ENCODE results near the gene HPGD.

DNA sequence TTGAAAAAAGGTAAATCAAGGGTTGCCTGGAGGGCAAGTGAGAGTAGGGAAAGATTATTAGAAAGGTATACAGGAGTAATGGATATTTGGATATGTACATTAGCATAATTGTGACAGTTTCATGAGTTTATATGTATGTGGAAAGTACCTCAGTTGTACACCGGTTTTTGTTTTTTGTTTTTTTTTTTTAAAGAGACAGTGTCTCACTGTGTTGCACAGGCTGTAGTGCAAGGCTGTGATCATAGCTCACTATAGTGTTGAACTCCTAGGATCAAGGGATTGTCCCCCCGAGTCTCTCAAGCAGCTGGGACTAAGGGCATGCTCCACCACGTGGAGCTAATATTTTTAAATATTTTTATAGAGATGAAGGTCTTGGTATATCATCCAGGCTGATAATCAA, 15.3 kb upstream of the HPGD start:
- TF ChIP-seq, protein P1, sequence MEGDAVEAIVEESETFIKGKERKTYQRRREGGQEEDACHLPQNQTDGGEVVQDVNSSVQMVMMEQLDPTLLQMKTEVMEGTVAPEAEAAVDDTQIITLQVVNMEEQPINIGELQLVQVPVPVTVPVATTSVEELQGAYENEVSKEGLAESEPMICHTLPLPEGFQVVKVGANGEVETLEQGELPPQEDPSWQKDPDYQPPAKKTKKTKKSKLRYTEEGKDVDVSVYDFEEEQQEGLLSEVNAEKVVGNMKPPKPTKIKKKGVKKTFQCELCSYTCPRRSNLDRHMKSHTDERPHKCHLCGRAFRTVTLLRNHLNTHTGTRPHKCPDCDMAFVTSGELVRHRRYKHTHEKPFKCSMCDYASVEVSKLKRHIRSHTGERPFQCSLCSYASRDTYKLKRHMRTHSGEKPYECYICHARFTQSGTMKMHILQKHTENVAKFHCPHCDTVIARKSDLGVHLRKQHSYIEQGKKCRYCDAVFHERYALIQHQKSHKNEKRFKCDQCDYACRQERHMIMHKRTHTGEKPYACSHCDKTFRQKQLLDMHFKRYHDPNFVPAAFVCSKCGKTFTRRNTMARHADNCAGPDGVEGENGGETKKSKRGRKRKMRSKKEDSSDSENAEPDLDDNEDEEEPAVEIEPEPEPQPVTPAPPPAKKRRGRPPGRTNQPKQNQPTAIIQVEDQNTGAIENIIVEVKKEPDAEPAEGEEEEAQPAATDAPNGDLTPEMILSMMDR (IDR thresholded peaks at IDR 0.05) = no peak
- TF ChIP-seq POLR2A (IDR thresholded peaks at IDR 0.05) = no peak

Data from body of pancreas (tissue), 4 donors.